Measurements from ENCODE around the gene RPRD2.

- TF ChIP-seq YY1 (IDR thresholded peaks at IDR 0.05; ENCODE audit: insufficient read depth, insufficient read length) (no peak), ZNF274 (IDR thresholded peaks at IDR 0.05; ENCODE audit: low read depth, low read length) (no peak), SUZ12 (IDR thresholded peaks at IDR 0.05; ENCODE audit: extremely low read depth, insufficient read depth, insufficient read length) (no peak)
Measured at GRCh38 chr1:150407330-150407729, 43.4 kb downstream of the RPRD2 start.
